ENCODE measurements around the gene AMOTL2.

The AMOTL2 gene

GRCh38 chr3:134374105-134374790, at the start of gene AMOTL2:
AMOTL2 (minus strand) TSS chr3:134374447; CDS start chr3:134371433, 3,014 bp downstream.
- peak; percentile 93 for DNase-seq (ENCODE audit: low read depth)

- DNase-seq (ENCODE audit: low read depth): no peak
Observed at GRCh38 chr3:134423153-134423552, 48.9 kb upstream of the AMOTL2 start.

DNA sequence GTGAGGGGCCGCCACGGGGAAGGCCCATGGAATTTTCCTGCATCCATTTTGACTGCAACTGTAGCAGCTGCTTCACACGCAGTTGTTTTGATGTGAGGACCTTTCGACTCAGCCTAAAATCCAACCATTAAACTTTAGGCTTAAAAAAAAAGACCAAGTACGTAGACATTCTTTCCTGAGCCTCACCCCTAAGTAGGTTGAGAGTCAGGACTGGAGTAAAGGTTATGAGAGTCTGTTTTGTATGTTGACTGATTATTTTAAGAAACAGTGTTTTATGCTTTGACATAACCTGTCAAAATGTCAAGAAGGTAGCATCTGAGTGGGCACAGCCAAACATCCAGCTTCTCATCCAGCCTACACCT, 45.7 kb upstream of the AMOTL2 start:
- DNase-seq (ENCODE audit: low read depth): no peak

- DNase-seq (ENCODE audit: low read depth): no peak
Observed at GRCh38 chr3:134419214-134419959, 45.1 kb upstream of the AMOTL2 start.

DNA sequence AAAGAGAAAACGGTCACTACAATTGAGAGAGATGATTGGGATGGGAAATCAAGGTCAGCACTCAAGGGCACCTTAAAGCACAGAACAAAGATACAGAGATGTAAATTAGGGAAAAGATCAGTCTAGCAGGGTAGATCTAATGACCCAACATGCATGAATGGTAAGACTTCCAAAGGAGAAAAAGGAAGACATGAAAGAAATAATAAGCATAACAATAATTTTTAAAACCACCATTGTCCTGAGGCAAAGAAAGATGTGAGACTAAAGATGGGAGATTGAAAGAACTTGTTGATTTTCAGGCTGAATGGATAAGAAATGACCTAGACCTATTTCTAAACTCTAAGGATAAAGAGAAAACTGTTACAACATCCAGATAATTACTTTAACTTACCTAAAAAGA, 34.8 kb upstream of the AMOTL2 start:
- no peak for DNase-seq (ENCODE audit: low read depth)

DNA sequence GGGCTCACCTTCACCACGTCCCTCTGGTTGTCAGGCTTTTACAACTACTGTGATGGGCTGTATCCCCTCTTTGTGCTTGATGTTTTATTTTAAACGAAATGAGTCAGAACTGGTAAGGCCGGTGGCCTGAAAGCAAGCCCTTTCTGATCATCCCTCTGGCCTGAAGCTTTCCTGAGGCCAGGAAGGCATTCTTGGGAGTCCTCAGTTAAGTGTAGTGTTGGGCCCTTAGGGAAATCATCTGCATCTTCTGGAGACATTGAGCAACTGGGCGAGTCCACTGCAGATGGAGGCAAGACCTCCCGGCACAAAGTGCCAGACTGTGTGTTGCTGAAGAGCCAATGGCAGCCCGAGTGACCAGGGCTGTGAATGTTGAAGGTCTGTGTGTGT, 33.0 kb upstream of the AMOTL2 start:
- DNase-seq (ENCODE audit: low read depth): no peak

DNA sequence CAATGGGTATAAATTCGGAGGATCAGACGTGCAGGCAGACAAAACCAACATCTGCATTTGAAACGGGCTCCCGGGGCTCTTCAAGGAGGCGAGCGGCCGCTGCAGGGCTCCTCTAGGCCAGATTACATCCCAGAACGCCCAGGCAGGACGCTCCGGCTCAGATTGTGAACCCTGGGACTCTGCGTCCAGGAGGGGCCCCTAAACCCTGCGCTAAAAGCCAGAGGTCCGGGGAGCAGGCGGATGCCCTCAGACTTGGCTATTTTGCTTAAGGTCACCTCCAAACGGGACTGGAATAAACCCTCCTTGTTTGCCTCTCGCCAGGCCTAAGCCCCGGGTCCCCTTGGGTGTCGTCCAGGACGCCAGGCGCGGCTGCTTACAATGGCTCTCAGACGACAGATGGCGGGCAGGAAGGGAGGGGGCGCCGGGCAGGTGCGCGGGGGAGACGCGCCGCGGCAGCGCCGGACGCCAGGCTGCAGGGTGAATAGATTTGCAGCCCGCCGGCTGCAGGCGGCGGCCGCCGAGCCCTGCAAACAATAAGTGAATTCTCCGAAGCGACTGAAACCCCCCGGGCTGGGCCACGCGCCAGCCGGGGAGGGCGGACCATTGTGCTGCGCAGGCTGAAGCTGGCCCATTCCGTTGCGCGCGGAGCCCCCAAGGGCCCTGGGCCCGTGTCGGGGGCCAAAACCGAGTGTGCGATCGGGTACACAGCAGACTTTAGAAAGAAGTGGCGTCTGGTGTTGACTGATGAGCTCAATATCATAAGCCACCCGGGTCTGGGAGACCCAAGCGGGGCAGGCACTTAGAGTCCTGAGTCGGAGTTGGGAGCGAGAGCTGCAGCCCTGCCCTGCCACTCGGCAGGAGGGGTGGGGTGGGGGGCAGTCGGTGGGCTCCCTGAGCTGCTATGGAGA, 32.3 kb upstream of the AMOTL2 start:
- no peak for DNase-seq (ENCODE audit: low read depth)

DNA sequence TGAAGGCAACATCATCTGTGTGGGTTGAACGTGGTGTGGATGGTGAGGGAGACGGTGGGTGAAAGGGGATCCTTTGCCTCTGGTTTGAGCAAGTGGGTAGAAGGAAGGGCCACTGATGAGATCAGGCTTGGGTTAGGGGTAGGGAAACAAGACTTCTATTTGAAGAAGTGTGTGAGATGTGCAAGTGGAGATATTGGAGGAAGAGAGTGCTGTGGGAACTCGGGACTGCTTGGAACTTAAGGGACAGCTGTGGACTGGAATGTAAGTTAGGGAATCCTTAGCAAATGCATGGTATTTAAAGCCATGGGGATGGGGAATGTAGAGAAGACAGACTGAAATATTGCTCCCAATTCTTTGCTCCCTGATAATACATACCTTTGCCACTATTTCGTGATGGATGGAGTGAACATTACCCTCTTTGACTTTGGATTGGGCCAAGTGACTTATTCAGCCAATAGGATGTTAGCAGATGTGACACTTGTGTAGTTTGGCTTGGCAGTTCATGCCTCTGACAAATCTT, 30.2 kb upstream of the AMOTL2 start:
- DNase-seq (ENCODE audit: low read depth): no peak

DNA sequence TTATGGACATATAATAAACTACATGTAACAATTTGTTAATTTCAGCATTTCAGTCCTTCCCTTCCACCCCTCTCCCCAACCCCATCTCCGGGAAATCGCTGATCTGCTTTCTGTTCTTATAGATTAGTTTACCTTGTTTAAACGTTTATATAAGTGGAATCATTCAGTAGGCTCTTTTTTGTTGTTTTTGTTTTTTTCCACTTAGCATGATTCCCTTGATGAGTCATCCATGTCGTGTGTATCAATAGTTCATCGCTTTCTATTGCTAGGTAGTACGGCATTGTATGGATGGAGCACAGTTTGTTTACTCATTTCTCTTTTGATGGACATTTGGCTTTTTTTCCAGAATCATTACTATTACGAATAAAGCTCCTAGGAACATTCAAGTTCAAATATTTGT, 23.5 kb upstream of the AMOTL2 start:
- no peak for DNase-seq (ENCODE audit: low read depth)

DNA sequence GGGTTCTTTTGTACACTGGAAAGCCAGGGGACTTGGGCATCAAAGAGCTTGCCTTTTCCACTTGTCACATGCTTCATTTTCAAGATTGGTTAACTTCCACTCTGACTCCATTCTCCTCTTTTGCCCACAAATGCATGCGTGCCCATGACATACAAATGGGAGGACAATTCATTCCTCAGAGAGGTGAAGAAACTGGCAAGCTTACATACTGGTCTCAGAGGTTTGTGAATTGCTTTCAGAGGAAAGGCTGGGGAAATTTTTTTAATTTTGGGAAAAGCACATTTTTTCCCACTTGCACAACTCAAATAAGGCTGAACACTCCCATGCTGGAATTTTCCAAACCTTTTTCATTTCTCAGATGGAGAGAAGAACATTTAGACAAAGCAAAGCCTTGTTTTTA, 20.9 kb upstream of the AMOTL2 start:
- no peak for DNase-seq (ENCODE audit: low read depth)

DNA sequence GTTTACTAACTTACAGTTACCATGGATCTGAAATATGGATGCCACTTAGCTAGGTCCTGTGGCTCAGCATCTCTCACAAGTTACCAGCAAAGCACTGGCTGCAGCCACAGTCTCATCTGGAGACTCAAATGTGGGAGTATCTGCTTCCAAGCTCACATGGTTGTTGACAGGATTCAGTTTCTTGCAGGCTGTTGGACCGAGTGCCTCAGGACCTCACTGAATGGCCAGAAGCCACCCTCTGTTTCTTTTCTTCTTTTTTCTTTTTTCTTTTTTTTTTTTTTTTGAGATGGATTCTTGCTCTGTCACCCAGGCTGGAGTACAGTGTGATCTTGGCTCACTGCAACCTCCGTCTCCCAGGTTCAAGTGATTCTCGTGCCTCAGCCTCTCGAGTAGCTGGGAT, 20.1 kb upstream of the AMOTL2 start:
- no peak for DNase-seq (ENCODE audit: low read depth)

DNA sequence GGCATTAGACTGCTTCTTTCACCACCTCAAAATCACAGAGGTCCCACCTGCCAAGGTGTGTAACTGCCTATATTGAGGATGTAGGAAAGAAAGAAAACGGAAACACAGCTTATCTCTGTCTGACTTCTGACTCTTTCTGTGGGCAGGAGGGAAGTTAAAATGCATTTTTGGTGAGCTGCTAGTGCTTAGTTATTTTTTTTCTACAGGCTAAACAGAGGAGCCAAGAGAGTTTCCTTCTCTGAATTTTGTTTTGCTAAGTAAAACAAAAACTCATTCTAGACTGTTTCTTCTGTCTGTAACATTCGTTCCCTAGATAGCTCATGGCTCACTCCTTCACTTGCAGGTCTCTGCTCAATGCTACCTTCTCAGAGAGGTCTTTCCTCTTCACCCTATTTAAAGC, 18.8 kb upstream of the AMOTL2 start:
- DNase-seq (ENCODE audit: low read depth): no peak

DNA sequence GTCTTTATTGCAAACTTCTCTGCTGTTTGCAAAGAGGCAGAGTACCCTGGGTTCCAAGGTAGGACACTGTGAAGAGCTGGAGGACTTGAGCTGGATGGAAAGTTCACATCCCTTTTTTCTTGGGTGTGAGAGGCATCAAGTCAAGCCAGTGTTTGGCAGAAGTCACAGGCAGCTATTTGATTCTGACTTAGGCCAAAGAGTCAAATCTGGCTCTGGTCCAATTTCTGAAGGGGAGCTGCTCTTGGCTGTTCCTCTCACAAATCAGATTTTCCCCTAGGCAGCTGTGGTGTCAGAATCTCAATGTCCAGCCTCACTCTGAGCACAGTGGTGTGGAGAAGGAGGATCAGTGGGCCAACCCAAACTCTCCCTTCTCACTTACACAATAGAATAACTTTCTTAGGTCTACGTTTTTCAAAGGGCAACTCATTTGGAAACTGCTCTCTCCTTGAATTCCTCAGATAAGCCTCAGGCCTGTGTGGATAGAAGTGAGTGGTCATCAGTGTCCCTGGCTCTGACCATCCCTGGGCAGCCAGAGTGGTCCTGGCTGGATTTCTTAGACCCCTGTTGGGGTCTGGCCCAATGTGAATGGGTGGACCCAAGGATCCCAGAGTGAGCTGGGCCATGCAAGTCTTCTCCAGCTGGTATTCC, 18.2 kb upstream of the AMOTL2 start:
- no peak for DNase-seq (ENCODE audit: low read depth)

GRCh38 chr3:134389865-134390264, 15.6 kb upstream of the AMOTL2 start:
- DNase-seq (ENCODE audit: low read depth): no peak

GRCh38 chr3:134388788-134389485, 14.7 kb upstream of the AMOTL2 start:
- no peak for DNase-seq (ENCODE audit: low read depth)

DNA sequence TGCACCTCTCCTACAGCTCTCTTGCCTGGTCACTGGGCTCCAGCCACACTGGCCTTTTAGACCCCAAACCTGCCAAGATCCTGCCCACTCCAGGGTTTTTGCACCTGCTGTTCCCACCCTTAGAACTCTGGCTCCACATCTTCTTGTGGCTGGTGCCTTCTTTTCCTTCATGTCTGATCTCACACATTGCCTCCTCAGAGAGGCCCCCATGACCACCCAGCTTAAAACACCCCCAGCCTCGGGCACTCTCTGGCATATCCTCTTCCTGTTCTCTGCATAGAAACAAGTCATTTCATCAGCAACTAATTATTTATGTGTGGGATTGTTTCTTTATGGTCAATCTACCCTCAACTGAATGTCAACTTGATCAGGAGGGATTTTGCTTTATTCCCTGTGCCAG, 14.0 kb upstream of the AMOTL2 start:
- no peak for DNase-seq (ENCODE audit: low read depth)

- no peak for DNase-seq (ENCODE audit: low read depth)
Observed at GRCh38 chr3:134387293-134387692, 13.0 kb upstream of the AMOTL2 start.

DNA sequence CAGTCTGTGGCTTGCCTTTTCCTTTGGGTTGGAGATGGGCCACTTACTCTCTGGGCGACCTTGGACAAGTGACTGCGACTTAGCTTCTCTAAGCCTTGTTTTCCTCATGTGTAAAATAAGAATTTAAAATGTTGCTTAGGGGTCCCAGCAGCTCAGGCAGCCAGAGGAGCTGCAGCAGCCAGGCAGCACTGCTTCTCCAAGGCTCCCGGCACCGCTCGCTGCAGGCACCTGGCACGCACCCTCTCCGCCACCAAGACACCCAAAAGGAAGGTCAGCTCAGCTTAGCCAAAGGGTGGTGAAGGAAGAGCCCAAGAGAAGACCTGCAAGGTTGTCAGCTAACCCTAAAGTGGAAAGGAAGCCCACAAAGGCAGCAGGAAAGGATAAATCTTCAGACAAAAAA, 10.7 kb upstream of the AMOTL2 start:
- DNase-seq (ENCODE audit: low read depth): no peak

- no peak for DNase-seq (ENCODE audit: low read depth)
Observed at GRCh38 chr3:134381831-134382442, 7.7 kb upstream of the AMOTL2 start.

- DNase-seq (ENCODE audit: low read depth): no peak
Observed at GRCh38 chr3:134381076-134381475, 6.8 kb upstream of the AMOTL2 start.

- no peak for DNase-seq (ENCODE audit: low read depth)
Observed at GRCh38 chr3:134380249-134380648, 6.0 kb upstream of the AMOTL2 start.
